HG02642 (cell line): ENCODE results near the gene CRABP1.

ENCODE experiments used
- ATAC-seq: cut with Tn5 transposase; IDR thresholded peaks from one replicate; pipeline ENCODE4 v1.9.1; 2021; ENCODE audit warnings: mild to moderate bottlenecking; ENCODE audit not compliant: unreplicated experiment, poor library complexity

The CRABP1 gene

DNA sequence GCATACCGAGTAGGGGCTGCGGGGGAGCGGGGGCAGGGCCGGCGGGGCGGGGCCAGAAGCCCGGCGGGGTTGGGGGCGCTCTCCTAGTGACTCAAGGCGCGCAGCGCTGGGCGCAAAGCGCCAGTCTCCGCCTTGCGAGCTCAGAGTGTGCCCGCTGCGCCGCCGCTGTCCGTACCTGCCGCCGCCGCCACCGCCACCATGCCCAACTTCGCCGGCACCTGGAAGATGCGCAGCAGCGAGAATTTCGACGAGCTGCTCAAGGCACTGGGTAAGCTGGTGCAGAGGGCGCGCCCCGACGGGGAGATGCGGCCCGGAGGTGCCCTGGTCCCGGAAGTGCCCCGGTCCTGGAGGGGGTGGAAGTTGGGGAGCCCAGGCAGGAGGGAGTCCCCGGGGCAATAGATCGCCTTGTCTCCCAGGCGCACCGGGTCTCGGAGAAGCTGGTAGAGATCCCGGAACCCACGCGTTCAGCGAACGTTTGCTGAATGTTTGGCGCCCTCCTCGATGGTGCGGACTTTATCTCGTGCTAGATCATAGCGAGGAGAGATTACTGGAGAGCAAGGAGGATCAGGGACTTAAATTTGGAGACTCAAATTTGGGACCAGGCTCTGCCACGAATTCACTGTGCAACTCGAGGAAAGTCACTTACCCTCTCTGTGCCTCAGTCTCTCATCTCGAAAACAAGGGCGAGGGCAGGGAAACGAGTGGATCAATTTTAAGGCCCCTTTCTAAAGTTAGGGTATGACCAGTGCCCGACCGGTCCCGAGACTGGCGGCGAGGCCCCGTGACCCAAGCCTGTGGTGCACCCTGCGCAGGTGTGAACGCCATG lies at the start of gene CRABP1:
TSS of gene CRABP1 (plus strand) at position 123 of the 826 bp plus-strand sequence. CDS start at position 199, 76 bp downstream.
- ATAC-seq: no peak

DNA sequence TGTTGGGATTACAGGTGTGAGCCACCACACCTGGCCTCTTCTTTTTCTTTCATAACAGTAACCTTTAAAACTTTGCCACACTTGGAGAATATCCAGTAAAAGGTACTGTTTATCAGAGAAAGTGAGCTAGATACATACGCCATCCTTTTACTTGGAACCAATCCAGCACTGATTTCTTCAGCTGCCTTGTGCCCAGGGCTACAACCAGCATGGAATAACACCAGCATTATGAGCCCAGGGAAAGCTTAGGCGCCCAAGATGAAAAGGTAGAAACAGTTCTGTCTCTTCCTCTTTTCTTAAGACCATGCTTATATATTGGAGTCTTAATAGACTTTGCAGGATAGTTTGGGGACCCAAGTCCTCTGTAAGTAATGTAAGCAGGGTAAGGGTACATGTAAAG lies 49.1 kb upstream of the CRABP1 start:
- ATAC-seq: no peak

DNA sequence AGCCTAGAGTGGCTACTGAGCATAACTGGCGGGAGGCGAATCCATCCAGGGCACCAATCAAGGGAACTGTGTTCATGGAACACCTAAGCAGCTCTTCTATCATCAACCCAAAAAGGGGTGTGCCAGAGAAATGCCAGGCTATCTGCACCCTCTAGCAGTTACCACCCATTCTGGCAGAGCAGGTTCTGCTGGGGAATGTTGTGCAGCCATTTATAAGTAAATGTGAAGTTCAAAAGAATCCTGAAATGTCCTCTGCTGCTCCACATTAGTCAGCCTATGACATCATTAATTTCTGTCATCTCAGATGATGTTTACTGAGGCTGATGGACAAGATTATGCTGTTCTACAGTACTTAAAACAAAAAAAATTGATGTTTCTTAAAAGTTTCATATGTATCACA lies 48.5 kb upstream of the CRABP1 start:
- ATAC-seq: no peak

DNA sequence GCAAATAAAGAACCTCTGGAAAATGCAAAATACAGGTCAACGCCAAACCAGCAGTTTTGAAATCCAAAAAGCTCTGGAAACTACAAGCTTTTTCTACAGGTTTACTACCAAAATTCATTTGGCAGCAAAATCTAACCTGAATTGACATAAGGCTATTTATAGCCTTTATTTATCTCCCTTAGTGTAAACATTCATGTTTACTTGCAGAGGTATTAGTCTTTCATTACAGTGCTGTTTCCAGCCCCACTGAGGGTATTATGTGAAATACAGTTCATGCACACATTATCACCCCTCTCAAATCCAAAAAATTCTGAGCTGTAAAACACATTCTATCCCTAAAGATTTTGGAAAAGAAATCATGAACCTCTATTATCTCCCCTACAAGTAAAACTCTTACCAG lies 47.9 kb upstream of the CRABP1 start:
- ATAC-seq: no peak

GRCh38 chr15:78299101-78299930 lies 40.8 kb upstream of the CRABP1 start, which contains the start of gene SKIC8:
Gene SKIC8, minus strand, starts transcription at chr15:78299609. Its CDS starts 3,923 bp downstream, at chr15:78295686.
- peak; percentile 89 for ATAC-seq

DNA sequence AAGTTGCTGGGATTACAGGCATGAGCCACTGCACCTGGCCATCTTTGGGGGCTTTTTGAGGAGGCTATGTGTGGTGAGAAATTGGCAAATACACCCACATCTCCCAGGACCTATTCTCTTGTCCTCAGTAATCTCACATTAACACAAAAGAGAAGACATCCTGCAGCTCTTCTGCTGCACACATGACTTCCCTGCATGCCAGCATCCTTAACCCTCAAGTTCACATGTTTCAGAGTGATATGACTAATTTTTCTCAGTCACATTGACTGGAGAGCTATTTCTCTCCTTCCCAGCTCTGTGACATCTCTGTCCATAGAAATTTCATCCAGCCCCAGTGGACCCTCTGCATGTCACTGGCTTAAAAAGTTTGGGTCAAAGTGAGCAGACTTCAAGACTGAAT lies 38.8 kb upstream of the CRABP1 start:
- ATAC-seq: no peak

DNA sequence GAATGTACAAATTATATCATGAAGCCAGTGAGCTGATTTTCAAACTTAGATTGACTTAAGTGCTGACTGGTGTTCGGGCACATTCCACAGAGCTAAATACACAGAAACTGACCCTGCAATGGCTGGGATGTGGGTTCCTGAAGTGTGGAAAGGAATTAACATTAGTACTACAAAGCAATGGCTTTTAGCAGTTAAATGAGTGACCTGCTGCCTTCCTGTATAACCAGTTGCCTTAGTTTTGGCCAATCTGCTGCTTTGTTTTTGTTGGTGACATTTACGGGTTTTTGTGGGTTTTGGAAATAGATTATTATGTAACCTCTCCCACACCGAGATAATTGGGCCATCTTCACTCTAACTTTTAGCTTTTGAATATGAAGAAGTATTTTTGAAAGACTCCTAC lies 38.3 kb upstream of the CRABP1 start:
- ATAC-seq: no peak

GRCh38 chr15:78302579-78303312 lies 37.4 kb upstream of the CRABP1 start:
- no peak for ATAC-seq

DNA sequence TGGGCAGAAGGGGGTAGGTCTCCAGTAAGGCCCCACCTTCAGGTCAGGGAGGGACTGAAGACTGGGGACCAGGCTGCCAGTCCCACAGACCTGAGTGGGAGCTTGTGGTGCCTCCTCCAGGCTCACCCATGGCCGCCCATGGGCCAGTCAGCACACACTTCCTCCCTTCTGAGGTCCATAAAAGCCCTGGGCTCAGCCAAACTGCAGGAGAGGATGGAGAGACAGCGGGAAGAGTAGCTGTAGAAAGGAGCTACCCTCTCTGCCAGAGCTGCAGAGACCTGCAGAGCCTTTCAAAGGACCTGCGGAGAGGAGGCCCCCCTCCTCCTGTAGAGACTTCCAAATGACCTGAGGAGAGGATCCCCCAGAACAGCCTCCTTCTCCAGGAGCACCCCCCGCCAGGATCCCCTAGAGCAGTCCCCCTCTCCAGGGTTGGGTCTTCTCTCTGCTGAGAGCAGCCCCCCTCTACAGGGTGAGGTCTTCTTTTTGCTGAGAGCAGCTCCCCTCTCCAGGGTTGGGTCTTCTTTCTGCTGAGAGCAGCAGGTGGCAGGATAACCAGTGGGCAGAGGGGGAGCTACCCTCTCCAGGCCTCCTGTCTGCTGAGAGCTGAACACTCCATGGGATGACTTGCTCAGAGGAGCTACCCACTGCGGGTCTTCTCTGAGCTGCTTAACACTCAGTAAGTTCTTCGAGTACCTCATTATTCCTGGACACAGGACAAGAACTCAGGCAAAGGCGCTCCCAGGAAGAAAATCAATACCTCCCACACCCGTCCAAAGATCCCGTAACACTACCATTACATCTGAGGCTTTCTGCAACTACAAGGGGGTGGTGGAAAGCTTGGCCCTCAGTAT lies 35.7 kb upstream of the CRABP1 start:
- ATAC-seq: no peak

GRCh38 chr15:78306176-78306774 lies 33.9 kb upstream of the CRABP1 start:
- ATAC-seq: no peak

GRCh38 chr15:78307976-78308375 lies 32.2 kb upstream of the CRABP1 start:
- no peak for ATAC-seq

GRCh38 chr15:78308422-78309032 lies 31.6 kb upstream of the CRABP1 start:
- peak; percentile 56 for ATAC-seq

DNA sequence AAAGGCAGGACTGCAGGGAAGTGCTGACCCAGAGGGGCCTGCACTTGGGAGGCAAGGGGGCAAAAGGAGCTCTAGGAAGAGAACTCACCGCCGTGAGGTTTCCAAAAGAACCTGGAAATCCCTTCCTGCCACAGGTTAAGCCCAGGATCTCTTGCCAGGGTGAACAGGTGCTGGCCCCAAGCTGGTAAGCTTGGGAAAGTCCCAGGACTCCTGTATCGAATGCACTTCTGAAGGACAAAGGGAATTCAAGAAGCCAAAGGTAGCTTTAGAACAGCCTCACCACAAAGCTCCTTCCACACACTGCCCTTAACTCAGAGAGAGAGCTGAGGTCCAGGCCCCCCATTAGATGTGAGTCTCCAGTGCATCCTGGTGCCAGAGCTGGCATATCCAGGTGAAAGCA lies 28.9 kb upstream of the CRABP1 start:
- no peak for ATAC-seq

- no peak for ATAC-seq
Measured at GRCh38 chr15:78312536-78312935, 27.6 kb upstream of the CRABP1 start.

GRCh38 chr15:78312957-78313356 lies 27.2 kb upstream of the CRABP1 start:
- no peak for ATAC-seq

GRCh38 chr15:78313383-78313782 lies 26.8 kb upstream of the CRABP1 start:
- ATAC-seq: no peak

GRCh38 chr15:78314181-78314581 lies 26.0 kb upstream of the CRABP1 start:
- ATAC-seq: no peak

GRCh38 chr15:78315686-78316282 lies 24.4 kb upstream of the CRABP1 start:
- ATAC-seq: no peak
